Measurements from ENCODE around the gene RIBC1. TPM values are rescaled to one million over a fixed set of nuclear protein-coding genes. Genes with fewer than 3 reads are reported as not detected.

The RIBC1 gene
- polyA plus RNA-seq, 4 donors: 3.0 to 4.4 (median 4.1) TPM

Other genes starting within 250 kb of the RIBC1 start
- gene KDM5C, start 197.7 kb upstream of the RIBC1 start, polyA plus RNA-seq (ENCODE audit: insufficient read length in 4 of 4): 10 to 100 TPM; 69.2 to 78.8 (median 76.7) TPM
- 10 to 100 TPM; 14.0 to 16.6 (median 15.4) TPM for gene IQSEC2, start 141.3 kb upstream of the RIBC1 start, polyA plus RNA-seq (ENCODE audit: insufficient read length in 4 of 4)
- gene SMC1A, start 219 bp upstream of the RIBC1 start, polyA plus RNA-seq (ENCODE audit: insufficient read length in 4 of 4): 100 to 1,000 TPM in 3 of 4 donors, 10 to 100 TPM in 1; 99.1 to 117 (median 110) TPM
- 100 to 1,000 TPM in 3 of 4 donors, 10 to 100 TPM in 1; 93.8 to 134 (median 114) TPM for gene HSD17B10, start 11.5 kb downstream of the RIBC1 start, polyA plus RNA-seq (ENCODE audit: insufficient read length in 4 of 4)